ENCODE results near the gene SCARF1. TPM values are rescaled to one million over a fixed set of nuclear protein-coding genes. Genes with fewer than 3 reads are reported as not detected.
A peak's percentile ranks its signal among the peaks of the same experiment; 100 is the strongest.

Gene SCARF1
- total RNA-seq, 1 experiment from 2014 or later, result 0.73 TPM

GRCh38 chr17:1590747-1591473, 54.6 kb downstream of the SCARF1 start:
- Histone ChIP-seq H3K4me2 (ENCODE audit: low read length) (peak overlapping the region; percentile 76), H3K9ac (ENCODE audit: low read length) (no peak overlapping the region), H2AFZ (ENCODE audit: low read length) (no peak overlapping the region), H3K36me3 (ENCODE audit: low read depth, low read length) (no peaks in the 10 kb centered on the region), H4K20me1 (ENCODE audit: low read length) (peaks cover 4% of the 10 kb centered on the region; the same call in 1 of the 2 replicates), H3K27me3 (ENCODE audit: low read length) (no peaks in the 10 kb centered on the region), H3K4me3 (ENCODE audit: low read length) (no peak overlapping the region), H3K9me2 (replicated peaks; ENCODE audit: low read length) (no peaks in the 10 kb centered on the region), H3K4me1 (ENCODE audit: insufficient read depth, low read length) (peaks cover 13% of the 10 kb centered on the region), H3F3A (ENCODE audit: low read length, unreplicated experiment) (no peaks in the 10 kb centered on the region), H3K27ac (ENCODE audit: low read length) (peak overlapping the region; percentile 48; the same call in 1 of the 2 replicates), H3K9me3 (ENCODE audit: low read length) (no peaks in the 10 kb centered on the region), H3K79me2 (ENCODE audit: low read length) (no peaks in the 10 kb centered on the region)
- ATAC-seq (no peak), DNase-seq (no peak)
- POLR2A ChIA-PET (ENCODE audit: unreplicated experiment), result no interaction called here
- BruUV-seq (replicated peaks), result no TSS peak
- intact Hi-C loops (cut with micrococcal nuclease), result no loop called here
- CTCF ChIA-PET, result no interaction called here
- TF ChIP-seq EZH2phosphoT487 (IDR thresholded peaks at IDR 0.05; ENCODE audit: borderline replicate concordance, low read length) (no peak), EZH2 (IDR thresholded peaks at IDR 0.05; ENCODE audit: low read length, unreplicated experiment) (no peak), CTCF (conservative IDR thresholded peaks at IDR 0.05; ENCODE audit: low read depth, low read length) (no peak)

GRCh38 chr17:1590029-1590746, 55.3 kb downstream of the SCARF1 start:
- no peaks in the 10 kb centered on the region for H3F3A ChIP-seq (ENCODE audit: low read length, unreplicated experiment)
- intact Hi-C loops (cut with micrococcal nuclease), result no loop called here
- no peaks in the 10 kb centered on the region for H3K9me2 ChIP-seq (replicated peaks; ENCODE audit: low read length)
- H3K4me3 ChIP-seq (ENCODE audit: low read length), result 0 out of 2 replicates have a peak overlapping the region, but pooled peaks have one; percentile 18
- CTCF ChIA-PET, result no interaction called here
- POLR2A ChIA-PET (ENCODE audit: unreplicated experiment), result interaction anchor here (0.7 kb wide), 1 partner anchor 43 kb away, joined by 4 read pairs; no protein-coding TSS in a partner anchor
- H4K20me1 ChIP-seq (ENCODE audit: low read length), result peaks cover 4% of the 10 kb centered on the region; the same call in 1 of the 2 replicates
- TF ChIP-seq EZH2 (IDR thresholded peaks at IDR 0.05; ENCODE audit: low read length, unreplicated experiment), result no peak
- TF ChIP-seq EZH2phosphoT487 (IDR thresholded peaks at IDR 0.05; ENCODE audit: borderline replicate concordance, low read length), result no peak
- TF ChIP-seq CTCF (conservative IDR thresholded peaks at IDR 0.05; ENCODE audit: low read depth, low read length), result no peak
- H3K9me3 ChIP-seq (ENCODE audit: low read length), result no peaks in the 10 kb centered on the region
- peaks cover 13% of the 10 kb centered on the region for H3K4me1 ChIP-seq (ENCODE audit: insufficient read depth, low read length)
- H3K27me3 ChIP-seq (ENCODE audit: low read length), result no peaks in the 10 kb centered on the region
- ATAC-seq (peak; percentile 98), DNase-seq (peak; percentile 84)
- H3K9ac ChIP-seq (ENCODE audit: low read length), result no peak overlapping the region
- no peak overlapping the region for H2AFZ ChIP-seq (ENCODE audit: low read length)
- H3K4me2 ChIP-seq (ENCODE audit: low read length), result peak overlapping the region; percentile 76
- no TSS peak for BruUV-seq (replicated peaks)
- H3K36me3 ChIP-seq (ENCODE audit: low read depth, low read length), result no peaks in the 10 kb centered on the region
- no peaks in the 10 kb centered on the region for H3K79me2 ChIP-seq (ENCODE audit: low read length)
- H3K27ac ChIP-seq (ENCODE audit: low read length), result peak overlapping the region; percentile 48
